Vagina (tissue), 2 donors: Measurements from ENCODE around the gene F10. TPM values are rescaled to one million over a fixed set of nuclear protein-coding genes. Genes with fewer than 3 reads are reported as not detected.
"Not testable (repeated sequence)": the region's sequence is repeated elsewhere in the genome, so short reads cannot be mapped to it uniquely, and the experiment has no call there.

Experiments
- DNase-seq, 2 donors: peaks; one replicate each; pipeline ENCODE4 v3.0.0-alpha.2; 2017; ENCODE audit errors: extremely low spot score in 2 of 2
- H3K27ac ChIP-seq: fragments of 200-600 bp; sonication (generic); one replicate; pipeline ENCODE4 v1.5.1; 2019
- H3K27me3 ChIP-seq: fragments of 200-600 bp; sonication (generic); one replicate; pipeline ENCODE4 v1.5.1; 2019
- H3K36me3 ChIP-seq, 2 donors: fragments of 200-600 bp; sonication (generic); one replicate each; pipeline ENCODE4 v1.5.1; 2017 to 2019
- H3K4me1 ChIP-seq: fragments of 200-600 bp; sonication (generic); one replicate; pipeline ENCODE4 v1.5.1; 2019
- H3K4me3 ChIP-seq, 2 donors: fragments of 200-600 bp; sonication (generic); 1 replicate in 1 of 2; 2 replicates in 1 of 2; pipeline ENCODE4 v1.5.1; 2016 to 2019
- H3K9me3 ChIP-seq: fragments of 200-600 bp; sonication (generic); one replicate; pipeline ENCODE4 v1.5.1; 2019
- CTCF ChIP-seq, 3 experiments: fragments of 450-650 bp in 2 of 3; fragments of 200-600 bp in 1 of 3; sonication (generic) in 1 of 3; IDR thresholded peaks; one replicate each; pipeline ENCODE4 v1.5.1; 2017 to 2019; ENCODE audit warnings: antibody characterized with exemption in 3 of 3, mild to moderate bottlenecking in 2 of 3, moderate library complexity in 2 of 3
- POLR2A ChIP-seq, 2 donors: fragments of 450-650 bp; IDR thresholded peaks; one replicate each; pipeline ENCODE4 v1.6.1; 2017; ENCODE audit warnings: antibody characterized with exemption in 2 of 2, mild to moderate bottlenecking in 2 of 2, moderate library complexity in 2 of 2
- POLR2AphosphoS5 ChIP-seq, 2 donors: sonication (generic); formaldehyde crosslinking; IDR thresholded peaks; one replicate each; pipeline ENCODE4 v1.9.0; 2017; ENCODE audit warnings: antibody characterized with exemption in 2 of 2, mild to moderate bottlenecking in 2 of 2, low read depth in 1 of 2; ENCODE audit not compliant: insufficient read depth in 1 of 2
- intact Hi-C: fragments of 100-400 bp; cut with DNase I; formaldehyde crosslinking; loops from one replicate; pipeline ENCODE4 v1.15.1; 2023
- total RNA-seq: library from RNA; depleted of rRNA; stranded (reverse); fragments of >200 nt; gene quantifications from one replicate; pipeline ENCODE4 v1.2.3, GENCODE V29; 2016

The F10 gene
- total RNA-seq, 1 donor from 2014 or later: 16.7 TPM

GRCh38 chr13:113096052-113096744 lies 26.4 kb upstream of the F10 start:
- H3K27ac ChIP-seq: no peak overlapping the region
- intact Hi-C loops: no loop called here
- H3K9me3 ChIP-seq: no peaks in the 10 kb centered on the region
- H3K4me3 ChIP-seq: no peak overlapping the region
- H3K27me3 ChIP-seq: no peaks in the 10 kb centered on the region
- no peaks in the 10 kb centered on the region for H3K4me1 ChIP-seq
- no peak for DNase-seq
- TF ChIP-seq POLR2A (IDR thresholded peaks at IDR 0.05) (no peak), POLR2AphosphoS5 (IDR thresholded peaks at IDR 0.05; ENCODE audit: insufficient read depth in 1 of 2, low read depth in 1 of 2) (no peak), CTCF (IDR thresholded peaks at IDR 0.05) (no peak)
- H3K36me3 ChIP-seq: no peaks in the 10 kb centered on the region

GRCh38 chr13:113096745-113097305 lies 25.8 kb upstream of the F10 start:
- DNase-seq: no peak
- H3K4me3 ChIP-seq: no peak overlapping the region
- intact Hi-C loops: no loop called here
- H3K9me3 ChIP-seq: no peaks in the 10 kb centered on the region
- H3K27ac ChIP-seq: no peak overlapping the region
- no peaks in the 10 kb centered on the region for H3K27me3 ChIP-seq
- no peaks in the 10 kb centered on the region for H3K36me3 ChIP-seq
- TF ChIP-seq POLR2AphosphoS5 (IDR thresholded peaks at IDR 0.05; ENCODE audit: insufficient read depth in 1 of 2, low read depth in 1 of 2) (no peak), CTCF (IDR thresholded peaks at IDR 0.05) (no peak), POLR2A (IDR thresholded peaks at IDR 0.05) (no peak)
- H3K4me1 ChIP-seq: no peaks in the 10 kb centered on the region

GRCh38 chr13:113097651-113098050 lies 24.9 kb upstream of the F10 start:
- no peaks in the 10 kb centered on the region for H3K9me3 ChIP-seq
- H3K27me3 ChIP-seq: no peaks in the 10 kb centered on the region
- H3K4me1 ChIP-seq: no peaks in the 10 kb centered on the region
- TF ChIP-seq POLR2AphosphoS5 (IDR thresholded peaks at IDR 0.05; ENCODE audit: insufficient read depth in 1 of 2, low read depth in 1 of 2) (no peak), CTCF (IDR thresholded peaks at IDR 0.05) (no peak), POLR2A (IDR thresholded peaks at IDR 0.05) (no peak)
- no peak overlapping the region for H3K4me3 ChIP-seq
- DNase-seq: no peak
- intact Hi-C loops: no loop called here
- no peak overlapping the region for H3K27ac ChIP-seq
- no peaks in the 10 kb centered on the region for H3K36me3 ChIP-seq

- intact Hi-C loops: no loop called here
- TF ChIP-seq CTCF (IDR thresholded peaks at IDR 0.05) (no peak), POLR2AphosphoS5 (IDR thresholded peaks at IDR 0.05; ENCODE audit: insufficient read depth in 1 of 2, low read depth in 1 of 2) (no peak), POLR2A (IDR thresholded peaks at IDR 0.05) (no peak)
- no peaks in the 10 kb centered on the region for H3K9me3 ChIP-seq
- no peak overlapping the region for H3K27ac ChIP-seq
- no peaks in the 10 kb centered on the region for H3K36me3 ChIP-seq
- no peak for DNase-seq
- H3K4me3 ChIP-seq: no peak overlapping the region
- no peaks in the 10 kb centered on the region for H3K4me1 ChIP-seq
- no peaks in the 10 kb centered on the region for H3K27me3 ChIP-seq
These were observed 24.4 kb upstream of the F10 start for GRCh38 chr13:113098162-113098732.

GRCh38 chr13:113099142-113099541 lies 23.5 kb upstream of the F10 start:
- no peaks in the 10 kb centered on the region for H3K36me3 ChIP-seq
- no peak for DNase-seq
- no peaks in the 10 kb centered on the region for H3K27me3 ChIP-seq
- no peak overlapping the region for H3K27ac ChIP-seq
- no peaks in the 10 kb centered on the region for H3K4me1 ChIP-seq
- no peaks in the 10 kb centered on the region for H3K9me3 ChIP-seq
- no peak overlapping the region for H3K4me3 ChIP-seq
- intact Hi-C loops: no loop called here
- TF ChIP-seq CTCF (IDR thresholded peaks at IDR 0.05): no peak
- TF ChIP-seq POLR2A (IDR thresholded peaks at IDR 0.05): no peak
- TF ChIP-seq POLR2AphosphoS5 (IDR thresholded peaks at IDR 0.05; ENCODE audit: insufficient read depth in 1 of 2, low read depth in 1 of 2): no peak

GRCh38 chr13:113102302-113102701 lies 20.3 kb upstream of the F10 start:
- H3K27ac ChIP-seq, H3K36me3 ChIP-seq, H3K9me3 ChIP-seq, H3K4me3 ChIP-seq, intact Hi-C loops, DNase-seq, H3K4me1 ChIP-seq, H3K27me3 ChIP-seq: not testable (repeated sequence)
